Kidney (tissue), 14 donors: ENCODE results near the gene COPS2. TPM values are rescaled to one million over a fixed set of nuclear protein-coding genes. Genes with fewer than 3 reads are reported as not detected.

ENCODE experiments used
- DNase-seq, 5 donors: peaks; one replicate each; pipeline ENCODE4 v3.0.0-alpha.2; 2013 to 2020
- FAIRE-seq: peaks from 2 replicates; lab custom pipeline; 2012; peaks lifted over from hg19 to GRCh38; lab: Jason Lieb, UNC
- H3K27ac ChIP-seq, 2 donors: one replicate each; pipeline ENCODE4 v1.7.0; 2013; ENCODE audit warnings: low read depth in 2 of 2, low read length in 2 of 2, inconsistent platforms in 1 of 2
- H3K27me3 ChIP-seq: one replicate; pipeline ENCODE4 v1.7.1; 2013; ENCODE audit warnings: low read length, inconsistent platforms; ENCODE audit not compliant: control insufficient read depth, insufficient read depth
- H3K36me3 ChIP-seq, 3 donors: one replicate each; pipeline versions ENCODE4 v1.7.0 to v1.7.1; 2013; ENCODE audit warnings: low read length in 3 of 3, control low read depth in 1 of 3, inconsistent platforms in 1 of 3; ENCODE audit not compliant: insufficient read depth in 3 of 3, control insufficient read depth in 2 of 3
- H3K4me1 ChIP-seq, 3 donors: one replicate each; pipeline versions ENCODE4 v1.7.0 to v1.7.1; 2013; ENCODE audit warnings: low read length in 3 of 3, inconsistent platforms in 1 of 3, low read depth in 1 of 3; ENCODE audit not compliant: control insufficient read depth in 2 of 3, insufficient read depth in 2 of 3
- H3K4me3 ChIP-seq, 3 donors: one replicate each; pipeline versions ENCODE4 v1.7.0 to v1.8.1; 2013; ENCODE audit warnings: low read length in 3 of 3, control low read depth in 1 of 3, inconsistent platforms in 1 of 3
- H3K9ac ChIP-seq, 3 donors: one replicate each; pipeline versions ENCODE4 v1.7.0 to v1.7.1; 2013; ENCODE audit warnings: low read length in 3 of 3, control low read depth in 1 of 3, inconsistent platforms in 1 of 3
- H3K9me3 ChIP-seq, 3 donors: one replicate each; pipeline versions ENCODE4 v1.7.0 to v1.7.1; 2013; ENCODE audit warnings: low read length in 3 of 3, control low read depth in 1 of 3, inconsistent platforms in 1 of 3; ENCODE audit not compliant: control insufficient read depth in 2 of 3, insufficient read depth in 1 of 3
- CTCF ChIP-seq: IDR thresholded peaks from 3 replicates; pipeline ENCODE4 v1.5.1; 2012; ENCODE audit warnings: mild to moderate bottlenecking, moderate library complexity, borderline replicate concordance; ENCODE audit not compliant: insufficient read depth; ENCODE audit errors: extremely low read depth
- intact Hi-C: fragments of 100-400 bp; cut with DNase I; formaldehyde crosslinking; loops from one replicate; pipeline ENCODE4 v1.11.1; 2022
- polyA plus RNA-seq: library from polyadenylated mRNA; stranded (reverse); fragments of 350-450 nt; fragmentation: Illumina TruSeq; extraction: RNeasy Lipid Tissue Mini Kit (QIAGEN cat#74804); gene quantifications from one replicate; pipeline ENCODE4 v1.2.3, GENCODE V29; 2014; ENCODE audit warnings: low read depth, low replicate concordance; ENCODE audit not compliant: insufficient read depth
- total RNA-seq: library from RNA; stranded (reverse); fragmentation: NEBNext Ultra II Directional; extraction: Animal tissue kit (Norgen Biotek cat#: 25700); gene quantifications from one replicate; pipeline ENCODE4 v1.2.1, GENCODE V29; 2021
- donor health status: control.
- donor health status: control.
- donor health status: control.
- donor health status: control.
- donor health status: control.
- donor health status: DM: yes; HTN: yes; CAD: no.
- donor health status: Normal renal cell carcinoma (clear cell type).

COPS2 gene
- total and polyA plus RNA-seq, 2 donors from 2014 or later: 42.6 to 60.1 TPM

GRCh38 chr15:49134683-49135341 is 20.6 kb downstream of the COPS2 start:
- peak in 1 of 5 donors; percentile 4 for DNase-seq
- Histone ChIP-seq H3K9ac (no peak overlapping the region), H3K27ac (no peak overlapping the region), H3K36me3 (peaks cover 12 to 34% (median 14%) of the 10 kb centered on the region in 3 donors), H3K27me3 (no peaks in the 10 kb centered on the region), H3K4me3 (no peak overlapping the region), H3K4me1 (peaks cover 0 to 3% (median 0%) of the 10 kb centered on the region in 3 donors), H3K9me3 (no peaks in the 10 kb centered on the region)
- no peak for TF ChIP-seq CTCF
- intact Hi-C loops: no loop called here
- peak; percentile 41 for FAIRE-seq

GRCh38 chr15:49131403-49131802 is 24.0 kb downstream of the COPS2 start:
- no peak for FAIRE-seq
- Histone ChIP-seq H3K27ac (no peak overlapping the region), H3K36me3 (peaks cover 15 to 45% (median 24%) of the 10 kb centered on the region in 3 donors), H3K27me3 (no peaks in the 10 kb centered on the region), H3K4me1 (peaks cover 0 to 3% (median 0%) of the 10 kb centered on the region in 3 donors), H3K4me3 (no peak overlapping the region), H3K9me3 (no peaks in the 10 kb centered on the region), H3K9ac (no peak overlapping the region)
- TF ChIP-seq CTCF: no peak
- no peak for DNase-seq
- intact Hi-C loops: no loop called here

GRCh38 chr15:49124371-49124770 is 31.0 kb downstream of the COPS2 start:
- H3K4me3 ChIP-seq: no peak overlapping the region
- H3K27ac ChIP-seq: no peak overlapping the region
- H3K36me3 ChIP-seq: peaks cover 6 to 21% (median 13%) of the 10 kb centered on the region in 3 donors
- no peak overlapping the region for H3K9ac ChIP-seq
- FAIRE-seq (no peak), DNase-seq (no peak)
- H3K27me3 ChIP-seq: no peaks in the 10 kb centered on the region
- intact Hi-C loops: no loop called here
- TF ChIP-seq CTCF: no peak
- H3K9me3 ChIP-seq: no peaks in the 10 kb centered on the region
- H3K4me1 ChIP-seq: no peaks in the 10 kb centered on the region
